ENCODE data around the gene CFAP45.
A peak's percentile ranks its signal among the peaks of the same experiment; 100 is the strongest.

The CFAP45 gene

DNA sequence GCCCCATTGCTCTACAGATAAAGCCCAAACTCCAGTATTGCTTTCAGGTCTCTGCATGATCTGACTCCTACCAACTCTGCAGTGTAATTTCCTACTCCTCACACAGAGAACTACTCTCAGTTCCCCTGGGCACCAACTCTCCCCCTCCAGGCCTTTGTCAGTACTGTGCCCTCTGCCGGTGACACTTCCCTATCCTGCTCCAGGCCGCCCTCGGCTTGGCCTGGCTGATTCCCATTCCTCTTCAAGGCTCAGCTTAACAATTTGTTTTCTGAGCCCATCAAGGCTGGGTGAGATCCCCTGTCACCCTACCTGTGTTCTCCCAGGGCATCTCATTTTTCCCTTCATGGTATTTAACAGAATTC lies 70.7 kb downstream of the CFAP45 start:
- DNase-seq (ENCODE audit: low read depth), result no peak
- no peak overlapping the region for H3K4me3 ChIP-seq (ENCODE audit: control insufficient read depth, low read depth, low read length)
- TF ChIP-seq, protein P1, sequence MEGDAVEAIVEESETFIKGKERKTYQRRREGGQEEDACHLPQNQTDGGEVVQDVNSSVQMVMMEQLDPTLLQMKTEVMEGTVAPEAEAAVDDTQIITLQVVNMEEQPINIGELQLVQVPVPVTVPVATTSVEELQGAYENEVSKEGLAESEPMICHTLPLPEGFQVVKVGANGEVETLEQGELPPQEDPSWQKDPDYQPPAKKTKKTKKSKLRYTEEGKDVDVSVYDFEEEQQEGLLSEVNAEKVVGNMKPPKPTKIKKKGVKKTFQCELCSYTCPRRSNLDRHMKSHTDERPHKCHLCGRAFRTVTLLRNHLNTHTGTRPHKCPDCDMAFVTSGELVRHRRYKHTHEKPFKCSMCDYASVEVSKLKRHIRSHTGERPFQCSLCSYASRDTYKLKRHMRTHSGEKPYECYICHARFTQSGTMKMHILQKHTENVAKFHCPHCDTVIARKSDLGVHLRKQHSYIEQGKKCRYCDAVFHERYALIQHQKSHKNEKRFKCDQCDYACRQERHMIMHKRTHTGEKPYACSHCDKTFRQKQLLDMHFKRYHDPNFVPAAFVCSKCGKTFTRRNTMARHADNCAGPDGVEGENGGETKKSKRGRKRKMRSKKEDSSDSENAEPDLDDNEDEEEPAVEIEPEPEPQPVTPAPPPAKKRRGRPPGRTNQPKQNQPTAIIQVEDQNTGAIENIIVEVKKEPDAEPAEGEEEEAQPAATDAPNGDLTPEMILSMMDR (conservative IDR thresholded peaks at IDR 0.05; ENCODE audit: control insufficient read depth, insufficient read depth, low read depth, low read length), result peak; percentile 26

DNA sequence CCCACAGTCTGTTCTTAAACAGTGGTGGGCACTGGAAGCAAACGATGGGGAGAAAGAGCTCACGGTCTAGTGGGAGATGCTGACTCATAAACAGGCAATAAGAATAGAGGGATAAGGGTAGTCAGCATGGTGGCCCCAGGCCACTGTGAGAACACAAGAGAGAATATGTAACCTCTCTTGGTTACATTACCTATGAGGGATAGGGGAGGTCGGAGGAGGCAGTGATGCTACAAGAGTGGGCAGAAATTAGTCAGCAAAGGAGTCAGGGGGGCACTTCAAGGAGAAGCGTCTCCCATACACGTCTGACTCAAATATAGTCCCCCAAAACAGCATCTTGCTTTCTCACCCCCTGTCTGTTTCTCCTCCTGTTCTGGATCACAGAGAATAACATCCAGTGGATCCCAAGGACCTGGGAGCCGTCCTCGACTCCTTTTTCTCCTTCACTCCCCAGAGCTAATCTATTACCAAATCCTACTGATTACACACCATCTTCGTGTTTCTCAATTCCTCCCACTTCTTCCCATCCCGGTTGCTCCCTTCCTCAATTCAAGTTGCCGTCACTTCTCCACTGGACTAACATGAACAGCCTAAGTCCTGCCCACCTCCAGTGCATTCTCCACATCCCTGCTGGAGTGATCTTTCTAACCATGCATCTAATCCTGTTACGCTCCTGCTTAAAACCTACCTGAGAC lies 71.2 kb downstream of the CFAP45 start:
- no peak overlapping the region for H3K4me3 ChIP-seq (ENCODE audit: control insufficient read depth, low read depth, low read length)
- TF ChIP-seq, protein P1 (conservative IDR thresholded peaks at IDR 0.05; ENCODE audit: control insufficient read depth, insufficient read depth, low read depth, low read length), result no peak
- DNase-seq (ENCODE audit: low read depth), result peak; percentile 32

DNA sequence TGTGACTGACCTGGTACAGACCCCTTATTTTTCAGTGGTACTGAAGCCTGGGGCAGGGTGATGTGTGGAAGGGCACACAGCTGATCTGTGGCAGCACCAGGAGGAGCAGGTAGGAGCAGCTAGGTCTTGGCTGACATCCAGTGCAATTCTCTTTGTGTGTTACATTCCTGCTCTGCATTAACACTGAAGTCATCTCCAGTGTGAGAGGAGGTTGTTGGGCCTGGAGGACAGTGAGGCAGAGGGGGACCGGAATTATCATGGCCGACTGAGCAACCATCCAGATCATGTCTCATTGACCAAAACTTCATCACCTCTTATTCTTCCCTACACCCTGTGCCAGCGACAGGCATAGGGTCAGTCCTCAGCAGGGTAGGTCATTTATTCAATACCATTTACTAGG lies 71.8 kb downstream of the CFAP45 start:
- no peak for DNase-seq (ENCODE audit: low read depth)
- no peak overlapping the region for H3K4me3 ChIP-seq (ENCODE audit: control insufficient read depth, low read depth, low read length)
- TF ChIP-seq, protein P1 (conservative IDR thresholded peaks at IDR 0.05; ENCODE audit: control insufficient read depth, insufficient read depth, low read depth, low read length), result no peak

DNA sequence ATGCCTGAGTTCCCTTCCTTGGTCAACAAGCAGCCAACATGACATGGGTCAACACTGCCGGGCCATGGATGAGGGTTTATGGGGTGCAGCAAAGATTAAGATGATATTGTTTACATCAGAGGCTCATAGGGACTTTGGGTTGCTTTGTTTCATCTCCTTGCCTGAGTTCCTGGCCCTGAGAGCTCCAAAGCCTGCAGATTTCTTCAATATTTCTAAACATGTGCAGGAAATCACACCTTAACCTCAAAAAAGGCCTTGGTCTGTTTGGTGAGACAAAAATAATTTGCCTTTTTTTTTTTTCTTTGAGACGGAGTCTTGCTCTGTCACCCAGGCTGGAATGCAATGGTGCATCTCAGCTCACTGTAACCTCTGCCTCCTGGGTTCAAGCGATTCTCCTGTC lies 72.4 kb downstream of the CFAP45 start:
- no peak overlapping the region for H3K4me3 ChIP-seq (ENCODE audit: control insufficient read depth, low read depth, low read length)
- DNase-seq (ENCODE audit: low read depth), result no peak
- TF ChIP-seq, protein P1 (conservative IDR thresholded peaks at IDR 0.05; ENCODE audit: control insufficient read depth, insufficient read depth, low read depth, low read length), result no peak

DNA sequence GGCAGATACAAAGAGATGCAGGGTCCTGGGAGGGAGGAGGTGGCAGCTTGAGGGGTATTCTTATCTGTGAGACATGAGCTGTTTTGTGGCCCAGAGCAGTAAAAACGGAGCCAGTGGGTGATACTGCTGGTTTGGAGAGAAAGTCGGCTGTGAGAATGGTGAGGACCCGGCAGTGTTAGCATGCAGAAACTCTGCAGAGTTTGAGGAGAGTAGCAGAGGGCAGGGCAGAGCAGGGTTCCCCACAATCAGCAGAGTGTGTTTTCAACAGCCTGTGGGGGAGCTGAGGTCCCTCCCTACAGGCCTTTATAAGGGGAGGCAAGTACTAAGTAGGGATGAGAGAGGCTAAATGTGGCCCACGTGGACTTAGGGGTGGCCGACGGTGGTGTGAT lies 72.9 kb downstream of the CFAP45 start:
- DNase-seq (ENCODE audit: low read depth), result no peak
- TF ChIP-seq, protein P1 (conservative IDR thresholded peaks at IDR 0.05; ENCODE audit: control insufficient read depth, insufficient read depth, low read depth, low read length), result no peak
- H3K4me3 ChIP-seq (ENCODE audit: control insufficient read depth, low read depth, low read length), result no peak overlapping the region

DNA sequence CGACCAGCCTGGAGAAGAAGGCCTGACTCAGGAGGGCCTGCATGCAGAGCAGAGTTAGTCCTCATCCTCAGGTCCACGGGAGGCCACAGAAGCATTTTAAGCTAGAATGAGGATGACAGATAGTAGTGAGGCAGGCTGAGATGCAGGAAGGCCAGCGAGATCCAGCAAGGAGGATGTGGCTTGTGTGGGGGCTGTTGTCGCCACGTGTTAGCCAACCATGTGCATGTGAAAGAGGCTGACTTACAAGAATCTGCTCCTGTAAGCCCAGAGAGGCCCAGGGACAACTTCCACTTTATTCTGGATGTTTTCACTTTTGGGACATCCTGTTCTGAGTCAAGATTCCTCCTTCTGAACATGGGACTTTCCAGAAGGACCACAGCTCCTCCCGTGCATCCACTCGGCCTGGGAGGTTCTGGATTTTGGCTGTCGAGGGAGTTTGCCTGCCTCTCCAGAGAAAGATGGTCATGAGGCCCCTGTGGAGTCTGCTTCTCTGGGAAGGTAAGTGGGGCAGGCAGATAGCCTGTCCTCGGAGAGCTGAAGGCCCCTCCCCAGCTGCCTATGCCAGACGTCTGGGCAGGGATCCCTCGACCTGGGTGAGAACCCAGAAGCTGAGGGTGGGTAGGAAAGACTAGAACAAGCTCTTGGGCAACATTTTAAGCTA lies 73.4 kb downstream of the CFAP45 start, which contains the start of gene SLAMF8:
Gene SLAMF8, plus strand, starts transcription at position 433 of the 661 bp plus-strand sequence. Its CDS starts 26 bp downstream, at position 459.
- TF ChIP-seq, protein P1 (conservative IDR thresholded peaks at IDR 0.05; ENCODE audit: control insufficient read depth, insufficient read depth, low read depth, low read length), result no peak
- no peak within 1 kb of the TSS for H3K4me3 ChIP-seq (ENCODE audit: control insufficient read depth, low read depth, low read length)
- DNase-seq (ENCODE audit: low read depth), result peak; percentile 25
